ENCODE measurements around the gene ASB6.

DNA sequence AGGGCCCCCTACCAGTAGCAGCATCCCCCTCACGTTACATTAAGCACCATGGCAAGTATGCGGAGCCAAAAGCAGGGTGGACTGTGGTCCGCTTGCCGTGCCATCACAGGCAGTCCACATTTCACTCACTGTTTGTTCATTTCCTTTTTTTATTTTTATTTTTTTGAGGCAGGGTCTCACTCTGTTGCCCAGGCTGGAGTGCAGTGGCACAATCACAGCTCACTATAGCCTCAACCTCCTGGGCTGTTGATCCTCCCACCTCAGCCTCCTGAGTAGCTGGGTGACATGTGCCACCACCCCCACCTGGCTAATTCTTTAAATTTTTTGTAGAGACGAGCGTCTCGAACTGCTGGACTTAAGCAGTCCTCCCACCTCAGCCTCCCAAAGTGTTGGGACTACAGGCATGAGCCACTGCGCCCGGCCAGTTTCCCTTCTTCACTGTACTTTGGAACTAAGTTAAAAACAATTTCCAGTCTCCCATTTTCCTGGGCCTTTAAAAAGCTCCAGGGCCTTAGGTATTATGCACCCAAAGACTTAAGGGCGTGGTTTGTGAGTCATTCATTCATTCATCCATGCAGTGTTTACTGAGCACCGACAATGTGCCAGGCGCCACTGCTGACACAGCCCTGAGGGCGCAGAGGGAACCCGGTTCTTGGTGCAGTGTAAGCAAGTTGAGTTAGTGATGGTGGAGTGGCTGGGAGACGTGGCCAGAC lies 43.4 kb upstream of the ASB6 start:
- TF ChIP-seq CTCF (IDR thresholded peaks at IDR 0.05; ENCODE audit: insufficient read depth, low read length, poor library complexity, severe bottlenecking) (no peak), EZH2phosphoT487 (conservative IDR thresholded peaks at IDR 0.05; ENCODE audit: low read length) (no peak)

All from SU-DHL-6 (cell line).